ENCODE data around the gene TRPV5.

GRCh38 chr7:142961595-142961972, 28.0 kb upstream of the TRPV5 start:
- no peak for TF ChIP-seq CTCF (IDR thresholded peaks at IDR 0.05)
- TF ChIP-seq POLR2A (IDR thresholded peaks at IDR 0.05) = no peak
- TF ChIP-seq POLR2AphosphoS5 (IDR thresholded peaks at IDR 0.05) = no peak
- TF ChIP-seq EP300 (IDR thresholded peaks at IDR 0.05) = no peak

Data from upper lobe of left lung (tissue), 4 donors.